ENCODE data around the gene PLXNB1.

Gene PLXNB1

GRCh38 chr3:48445277-48445882 lies 15.5 kb upstream of the PLXNB1 start:
- TF ChIP-seq, protein P1, sequence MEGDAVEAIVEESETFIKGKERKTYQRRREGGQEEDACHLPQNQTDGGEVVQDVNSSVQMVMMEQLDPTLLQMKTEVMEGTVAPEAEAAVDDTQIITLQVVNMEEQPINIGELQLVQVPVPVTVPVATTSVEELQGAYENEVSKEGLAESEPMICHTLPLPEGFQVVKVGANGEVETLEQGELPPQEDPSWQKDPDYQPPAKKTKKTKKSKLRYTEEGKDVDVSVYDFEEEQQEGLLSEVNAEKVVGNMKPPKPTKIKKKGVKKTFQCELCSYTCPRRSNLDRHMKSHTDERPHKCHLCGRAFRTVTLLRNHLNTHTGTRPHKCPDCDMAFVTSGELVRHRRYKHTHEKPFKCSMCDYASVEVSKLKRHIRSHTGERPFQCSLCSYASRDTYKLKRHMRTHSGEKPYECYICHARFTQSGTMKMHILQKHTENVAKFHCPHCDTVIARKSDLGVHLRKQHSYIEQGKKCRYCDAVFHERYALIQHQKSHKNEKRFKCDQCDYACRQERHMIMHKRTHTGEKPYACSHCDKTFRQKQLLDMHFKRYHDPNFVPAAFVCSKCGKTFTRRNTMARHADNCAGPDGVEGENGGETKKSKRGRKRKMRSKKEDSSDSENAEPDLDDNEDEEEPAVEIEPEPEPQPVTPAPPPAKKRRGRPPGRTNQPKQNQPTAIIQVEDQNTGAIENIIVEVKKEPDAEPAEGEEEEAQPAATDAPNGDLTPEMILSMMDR (conservative IDR thresholded peaks at IDR 0.05), result no peak
- no peak overlapping the region for H3K27ac ChIP-seq

- TF ChIP-seq, protein P1 (conservative IDR thresholded peaks at IDR 0.05), result no peak
- peak overlapping the region; percentile 95; the same call in 1 of the 2 replicates for H3K27ac ChIP-seq
These were observed 12.1 kb upstream of the PLXNB1 start for GRCh38 chr3:48441940-48442339.

DNA sequence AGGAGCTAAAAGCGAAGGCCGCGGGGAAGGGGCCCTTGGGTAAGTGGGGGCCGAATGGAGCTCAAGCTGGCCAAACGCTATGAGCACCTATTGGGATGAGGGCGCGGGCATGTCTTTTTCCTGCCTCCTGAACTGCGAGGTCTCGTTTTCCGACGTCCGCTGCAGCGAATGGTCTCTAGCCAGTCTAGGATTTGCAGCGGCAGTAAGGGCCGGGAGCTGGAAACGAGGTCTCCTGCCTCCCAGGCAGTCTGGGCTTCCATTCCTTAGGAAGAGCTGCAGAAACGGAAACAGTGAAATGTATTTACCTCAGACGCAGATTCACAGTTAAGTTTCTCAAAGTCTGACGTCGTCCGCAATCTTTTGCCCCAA lies 10.7 kb upstream of the PLXNB1 start:
- H3K27ac ChIP-seq, result peak overlapping the region; percentile 95
- TF ChIP-seq, protein P1 (conservative IDR thresholded peaks at IDR 0.05), result no peak

GRCh38 chr3:48439820-48440589 lies 10.1 kb upstream of the PLXNB1 start, which contains the start of the genes CCDC51 and TMA7:
Gene CCDC51 (minus strand): TSS chr3:48440119. CDS start chr3:48435128, 4,991 bp downstream.
Gene TMA7 (plus strand): TSS chr3:48440257. CDS start chr3:48440297, 40 bp downstream.
- TF ChIP-seq, protein P1 (conservative IDR thresholded peaks at IDR 0.05), result no peak
- H3K27ac ChIP-seq, result peak within 1 kb of the TSS; percentile 95

DNA sequence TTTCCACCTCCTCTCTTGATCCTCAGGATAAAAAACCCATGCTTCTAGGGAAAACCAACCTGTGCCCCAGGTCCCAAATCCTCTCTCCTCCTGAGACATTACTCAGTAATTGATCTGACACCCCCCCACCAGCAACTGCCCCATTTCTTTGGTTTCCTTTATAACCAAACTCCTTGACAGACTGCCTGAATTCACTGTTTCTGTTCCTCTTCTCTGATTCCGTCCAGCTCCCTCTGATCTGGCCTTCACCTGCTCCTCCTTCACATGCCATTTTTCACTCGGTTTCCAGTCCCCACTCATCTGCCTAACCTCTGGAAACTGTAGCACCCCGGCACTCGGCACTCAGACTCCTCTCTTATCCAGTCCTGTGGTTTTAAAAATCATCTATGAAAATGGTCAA lies 7.9 kb upstream of the PLXNB1 start:
- no peak overlapping the region for H3K27ac ChIP-seq
- TF ChIP-seq, protein P1 (conservative IDR thresholded peaks at IDR 0.05), result no peak

GRCh38 chr3:48436855-48437254 lies 7.0 kb upstream of the PLXNB1 start:
- TF ChIP-seq, protein P1 (conservative IDR thresholded peaks at IDR 0.05), result no peak
- H3K27ac ChIP-seq, result peak overlapping the region; percentile 2; the same call in 1 of the 2 replicates

DNA sequence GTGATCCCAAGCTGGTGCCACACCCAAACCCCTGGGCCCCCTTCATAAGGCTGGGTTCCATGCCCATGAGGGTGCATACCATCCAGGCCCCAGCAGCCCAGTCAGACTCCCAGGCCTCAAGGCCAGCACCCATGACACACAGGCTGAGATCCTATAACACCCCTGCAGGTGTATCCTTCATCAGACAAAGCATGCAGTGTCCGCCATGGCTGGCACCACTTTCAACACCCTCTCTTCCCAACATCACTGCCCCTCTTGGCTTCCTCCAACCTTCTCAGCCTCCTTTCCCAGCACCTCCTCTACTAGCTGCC lies 6.5 kb upstream of the PLXNB1 start:
- TF ChIP-seq, protein P1 (conservative IDR thresholded peaks at IDR 0.05), result no peak
- peak overlapping the region; percentile 2; the same call in 1 of the 2 replicates for H3K27ac ChIP-seq

Measured in VCaP (cell line).